Fibroblast of pulmonary artery (primary cell): ENCODE measurements around the gene WDR74.
A peak's percentile ranks its signal among the peaks of the same experiment; 100 is the strongest.

ENCODE experiments used
- DNase-seq: peaks from one replicate; pipeline ENCODE4 v3.0.0-alpha.2; 2010; ENCODE audit warnings: low read depth
- H3K4me3 ChIP-seq: replicated peaks from 2 replicates; pipeline ENCODE4 v1.5.1; 2011; ENCODE audit warnings: low read depth, mild to moderate bottlenecking, control low read depth, low read length, moderate library complexity
- TF ChIP-seq, protein P1 (sequence below): IDR thresholded peaks from 2 replicates; pipeline ENCODE4 v1.5.1; 2011; ENCODE audit warnings: mild to moderate bottlenecking, control low read depth, low read length, inconsistent platforms; ENCODE audit errors: missing control alignments

Gene WDR74

GRCh38 chr11:62882431-62882749 is 43.0 kb upstream of the WDR74 start:
- H3K4me3 ChIP-seq = peak overlapping the region; percentile 74
- no peak for DNase-seq
- TF ChIP-seq, protein P1, sequence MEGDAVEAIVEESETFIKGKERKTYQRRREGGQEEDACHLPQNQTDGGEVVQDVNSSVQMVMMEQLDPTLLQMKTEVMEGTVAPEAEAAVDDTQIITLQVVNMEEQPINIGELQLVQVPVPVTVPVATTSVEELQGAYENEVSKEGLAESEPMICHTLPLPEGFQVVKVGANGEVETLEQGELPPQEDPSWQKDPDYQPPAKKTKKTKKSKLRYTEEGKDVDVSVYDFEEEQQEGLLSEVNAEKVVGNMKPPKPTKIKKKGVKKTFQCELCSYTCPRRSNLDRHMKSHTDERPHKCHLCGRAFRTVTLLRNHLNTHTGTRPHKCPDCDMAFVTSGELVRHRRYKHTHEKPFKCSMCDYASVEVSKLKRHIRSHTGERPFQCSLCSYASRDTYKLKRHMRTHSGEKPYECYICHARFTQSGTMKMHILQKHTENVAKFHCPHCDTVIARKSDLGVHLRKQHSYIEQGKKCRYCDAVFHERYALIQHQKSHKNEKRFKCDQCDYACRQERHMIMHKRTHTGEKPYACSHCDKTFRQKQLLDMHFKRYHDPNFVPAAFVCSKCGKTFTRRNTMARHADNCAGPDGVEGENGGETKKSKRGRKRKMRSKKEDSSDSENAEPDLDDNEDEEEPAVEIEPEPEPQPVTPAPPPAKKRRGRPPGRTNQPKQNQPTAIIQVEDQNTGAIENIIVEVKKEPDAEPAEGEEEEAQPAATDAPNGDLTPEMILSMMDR = no peak

DNA sequence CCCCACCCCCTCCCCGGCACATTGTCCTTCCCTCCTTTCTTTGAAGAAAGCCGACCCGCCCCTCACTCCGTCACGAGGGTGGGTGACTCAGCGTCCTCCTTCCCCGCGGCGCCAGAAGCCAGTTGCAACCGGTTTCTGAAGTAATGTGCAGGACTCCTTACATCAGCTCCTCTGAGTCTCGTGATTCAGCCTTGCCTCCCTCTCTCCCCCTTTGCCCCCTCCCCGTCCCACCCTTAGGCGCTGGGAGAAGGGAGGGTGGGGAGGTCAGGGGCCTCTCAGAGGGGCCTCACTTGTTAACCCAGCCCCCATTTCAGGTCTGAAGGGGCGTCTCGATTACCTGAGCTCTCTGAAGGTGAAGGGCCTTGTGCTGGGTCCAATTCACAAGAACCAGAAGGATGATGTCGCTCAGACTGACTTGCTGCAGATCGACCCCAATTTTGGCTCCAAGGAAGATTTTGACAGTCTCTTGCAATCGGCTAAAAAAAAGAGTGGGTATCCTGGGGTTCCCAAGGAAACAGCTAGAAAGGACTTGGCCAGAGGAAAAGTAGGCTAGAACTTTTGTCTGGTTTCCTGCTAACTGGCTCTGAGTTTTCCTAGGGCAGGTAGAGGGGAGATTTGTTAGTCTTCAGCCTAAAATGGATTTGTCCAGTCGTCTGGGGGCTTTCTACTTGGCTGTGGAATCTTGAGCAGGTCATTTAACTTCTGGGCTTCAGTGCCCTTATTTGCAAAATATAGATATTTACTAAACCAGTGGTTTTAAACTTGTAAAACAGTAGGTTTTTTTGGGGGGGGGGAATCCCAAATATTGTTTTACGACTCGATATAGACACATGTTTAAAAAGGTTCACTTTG is 42.4 kb upstream of the WDR74 start:
- peak; percentile 98 for DNase-seq
- H3K4me3 ChIP-seq = peak overlapping the region; percentile 74
- TF ChIP-seq, protein P1 = no peak

DNA sequence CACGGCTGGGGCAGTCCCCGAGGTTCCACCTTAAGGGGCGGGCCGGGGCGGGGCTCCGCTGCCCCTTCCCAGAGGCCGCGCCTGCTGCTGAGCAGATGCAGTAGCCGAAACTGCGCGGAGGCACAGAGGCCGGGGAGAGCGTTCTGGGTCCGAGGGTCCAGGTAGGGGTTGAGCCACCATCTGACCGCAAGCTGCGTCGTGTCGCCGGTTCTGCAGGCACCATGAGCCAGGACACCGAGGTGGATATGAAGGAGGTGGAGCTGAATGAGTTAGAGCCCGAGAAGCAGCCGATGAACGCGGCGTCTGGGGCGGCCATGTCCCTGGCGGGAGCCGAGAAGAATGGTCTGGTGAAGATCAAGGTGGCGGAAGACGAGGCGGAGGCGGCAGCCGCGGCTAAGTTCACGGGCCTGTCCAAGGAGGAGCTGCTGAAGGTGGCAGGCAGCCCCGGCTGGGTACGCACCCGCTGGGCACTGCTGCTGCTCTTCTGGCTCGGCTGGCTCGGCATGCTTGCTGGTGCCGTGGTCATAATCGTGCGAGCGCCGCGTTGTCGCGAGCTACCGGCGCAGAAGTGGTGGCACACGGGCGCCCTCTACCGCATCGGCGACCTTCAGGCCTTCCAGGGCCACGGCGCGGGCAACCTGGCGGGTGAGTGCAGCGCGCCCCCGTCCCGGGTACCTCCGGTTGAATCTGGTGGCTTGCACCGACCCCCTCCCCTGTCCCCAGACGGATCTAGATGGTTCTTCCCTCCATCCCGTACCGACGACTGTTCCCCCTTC is 41.6 kb upstream of the WDR74 start, which contains the start of gene SLC3A2:
TSS of gene SLC3A2 (plus strand) at position 94 of the 776 bp plus-strand sequence. CDS start at position 222, 128 bp downstream.
- TF ChIP-seq, protein P1 = peak; percentile 43
- H3K4me3 ChIP-seq = peak within 1 kb of the TSS; percentile 74
- DNase-seq = peak; percentile 86

GRCh38 chr11:62880231-62880802 is 40.9 kb upstream of the WDR74 start:
- peak overlapping the region; percentile 74 for H3K4me3 ChIP-seq
- peak; percentile 90 for DNase-seq
- TF ChIP-seq, protein P1 = no peak

GRCh38 chr11:62879235-62879978 is 40.0 kb upstream of the WDR74 start:
- peak; percentile 49 for DNase-seq
- TF ChIP-seq, protein P1 = no peak
- peak overlapping the region; percentile 74 for H3K4me3 ChIP-seq

GRCh38 chr11:62876712-62877111 is 37.3 kb upstream of the WDR74 start:
- H3K4me3 ChIP-seq = no peak overlapping the region
- no peak for DNase-seq
- TF ChIP-seq, protein P1 = no peak
